GM12892 (cell line): ENCODE measurements around the gene TBC1D5.

Experiments used
- POLR2A ChIP-seq: IDR thresholded peaks from 2 replicates; pipeline ENCODE4 v1.6.1; 2011; ENCODE audit warnings: low read depth, low read length, control low read depth
- TAF1 ChIP-seq: IDR thresholded peaks from 2 replicates; pipeline ENCODE4 v1.6.1; 2011; ENCODE audit warnings: low read depth, mild to moderate bottlenecking, control low read depth, low read length, borderline replicate concordance

GRCh38 chr3:17752436-17752835 lies 10.0 kb upstream of the TBC1D5 start:
- TF ChIP-seq POLR2A (no peak), TAF1 (no peak)
